Upper lobe of right lung (tissue), 1 donor: ENCODE data around the gene EFCAB7. TPM values are rescaled to one million over a fixed set of nuclear protein-coding genes. Genes with fewer than 3 reads are reported as not detected.

Experiments used
- ATAC-seq: fragments of 200-7000 bp; cut with Tn5 transposase; one replicate; pipeline ENCODE4 v1.9.1; 2020; ENCODE audit warnings: mild to moderate bottlenecking, moderate library complexity
- DNase-seq: peaks from one replicate; pipeline ENCODE4 v3.0.0-alpha.2; 2020
- H3K27ac ChIP-seq: fragments of 200-600 bp; one replicate; pipeline ENCODE4 v1.8.0; 2022
- H3K27me3 ChIP-seq: fragments of 200-600 bp; one replicate; pipeline ENCODE4 v1.8.0; 2022; ENCODE audit warnings: mild to moderate bottlenecking
- H3K36me3 ChIP-seq: fragments of 200-600 bp; one replicate; pipeline ENCODE4 v1.8.0; 2022
- H3K4me1 ChIP-seq: fragments of 200-600 bp; one replicate; pipeline ENCODE4 v1.8.0; 2022
- H3K4me3 ChIP-seq: fragments of 200-600 bp; one replicate; pipeline ENCODE4 v1.8.0; 2022; ENCODE audit warnings: mild to moderate bottlenecking
- H3K9me3 ChIP-seq: fragments of 200-600 bp; one replicate; pipeline ENCODE4 v1.8.0; 2022
- CTCF ChIP-seq: fragments of 200-600 bp; IDR thresholded peaks from one replicate; pipeline ENCODE4 v1.8.0; 2022; ENCODE audit warnings: antibody characterized with exemption
- intact Hi-C: fragments of 100-400 bp; cut with DNase I; formaldehyde crosslinking; loops from one replicate; pipeline ENCODE4 v1.11.0; 2022
- total RNA-seq: library from RNA; stranded (reverse); fragmentation: NEBNext Ultra II Directional; extraction: Animal tissue kit (Norgen Biotek cat#: 25700); gene quantifications from one replicate; pipeline ENCODE4 v1.2.1, GENCODE V29; 2021
- donor health status: DM: no; HTN: yes; CAD: no; lungs with severe emphysema.

The EFCAB7 gene
- total RNA-seq, 1 donor from 2014 or later: 6.0 TPM

- no peaks in the 10 kb centered on the region for H3K27me3 ChIP-seq
- H3K4me1 ChIP-seq: no peaks in the 10 kb centered on the region
- no peaks in the 10 kb centered on the region for H3K36me3 ChIP-seq
- H3K4me3 ChIP-seq: peak within 1 kb of the TSS; percentile 80
- intact Hi-C loops: no loop called here
- peak; percentile 90 for DNase-seq
- ATAC-seq: peak; percentile 86
- H3K27ac ChIP-seq: peak within 1 kb of the TSS; percentile 94
- H3K9me3 ChIP-seq: no peaks in the 10 kb centered on the region
- TF ChIP-seq CTCF: no peak
Observed at GRCh38 chr1:63593303-63593885, 70.1 kb downstream of the EFCAB7 start, which contains the start of gene PGM1. Gene PGM1, plus strand, starts transcription at chr1:63593411. Its CDS starts 78 bp downstream, at chr1:63593489.

- Histone ChIP-seq H3K4me3 (peak overlapping the region; percentile 80), H3K4me1 (no peaks in the 10 kb centered on the region), H3K27ac (peak overlapping the region; percentile 94), H3K9me3 (no peaks in the 10 kb centered on the region), H3K27me3 (no peaks in the 10 kb centered on the region), H3K36me3 (no peaks in the 10 kb centered on the region)
- DNase-seq: peak; percentile 91
- intact Hi-C loops: no loop called here
- peak; percentile 79 for ATAC-seq
- TF ChIP-seq CTCF: no peak
Observed at GRCh38 chr1:63593886-63594605, 70.7 kb downstream of the EFCAB7 start.

DNA sequence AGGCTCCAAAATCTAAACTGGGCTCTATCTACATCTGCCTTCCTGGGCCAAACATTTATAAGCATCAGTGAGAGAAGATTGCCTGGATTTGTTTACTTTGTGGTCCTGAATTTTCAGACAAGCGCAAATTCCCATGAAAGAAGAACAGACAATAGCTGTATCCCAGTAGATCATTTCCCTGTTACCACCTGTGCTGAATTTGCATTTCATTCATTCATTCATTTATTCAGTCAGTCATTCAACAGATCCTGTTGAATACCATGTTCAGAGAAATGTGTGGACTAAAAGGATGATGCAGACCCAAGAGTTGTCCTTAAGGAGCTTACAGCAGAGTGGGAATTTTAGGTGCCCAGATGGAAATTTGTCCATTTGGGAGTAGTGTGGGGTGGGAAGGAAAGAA is 72.1 kb downstream of the EFCAB7 start:
- Histone ChIP-seq H3K9me3 (no peaks in the 10 kb centered on the region), H3K36me3 (no peaks in the 10 kb centered on the region), H3K27me3 (no peaks in the 10 kb centered on the region), H3K4me1 (no peaks in the 10 kb centered on the region), H3K4me3 (no peak overlapping the region), H3K27ac (no peak overlapping the region)
- intact Hi-C loops: no loop called here
- ATAC-seq (no peak), DNase-seq (no peak)
- TF ChIP-seq CTCF: no peak

DNA sequence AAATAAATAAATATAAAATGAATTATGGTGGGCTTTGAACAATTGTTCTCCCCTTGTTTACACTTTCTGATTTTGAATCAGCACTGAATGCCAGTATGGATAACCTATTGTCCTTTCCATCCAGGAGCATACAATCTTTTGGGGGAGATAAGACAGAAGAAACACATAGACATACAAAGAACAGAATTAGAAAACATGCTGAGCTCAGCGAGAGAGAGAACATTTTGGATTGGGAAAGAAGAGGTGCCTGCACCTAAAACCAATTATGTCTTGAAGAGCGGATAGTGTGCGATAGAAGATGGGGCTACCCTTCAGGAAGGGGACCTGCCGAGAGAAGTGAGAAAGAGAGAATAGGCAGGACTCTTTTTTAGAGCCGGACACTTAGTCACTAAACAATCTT is 76.5 kb downstream of the EFCAB7 start:
- DNase-seq (no peak), ATAC-seq (no peak)
- no peaks in the 10 kb centered on the region for H3K4me1 ChIP-seq
- H3K36me3 ChIP-seq: no peaks in the 10 kb centered on the region
- no peak for TF ChIP-seq CTCF
- H3K9me3 ChIP-seq: no peaks in the 10 kb centered on the region
- H3K27ac ChIP-seq: no peak overlapping the region
- no peaks in the 10 kb centered on the region for H3K27me3 ChIP-seq
- H3K4me3 ChIP-seq: no peak overlapping the region
- intact Hi-C loops: no loop called here

DNA sequence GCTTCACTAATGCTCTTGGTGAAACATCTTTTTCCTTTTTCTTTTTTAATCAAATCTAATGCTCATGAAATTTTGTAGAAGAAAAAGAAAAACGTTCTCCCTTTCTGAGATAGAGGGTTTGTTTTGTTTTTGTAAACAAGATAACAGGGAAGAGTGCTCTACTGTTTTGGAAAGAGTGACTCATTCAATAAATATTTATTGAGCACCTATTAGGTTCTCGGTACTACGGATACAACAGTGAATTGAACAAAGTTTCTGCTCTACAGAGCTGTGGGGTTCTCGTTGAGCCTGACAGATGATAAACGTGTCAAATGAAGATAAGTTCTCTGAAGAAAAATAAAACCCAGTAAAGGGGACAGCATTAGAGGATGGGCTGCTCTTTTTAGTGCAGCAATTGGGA is 76.9 kb downstream of the EFCAB7 start:
- TF ChIP-seq CTCF: no peak
- DNase-seq: no peak
- Histone ChIP-seq H3K4me1 (no peaks in the 10 kb centered on the region), H3K27me3 (no peaks in the 10 kb centered on the region), H3K9me3 (no peaks in the 10 kb centered on the region), H3K27ac (no peak overlapping the region), H3K4me3 (no peak overlapping the region), H3K36me3 (no peaks in the 10 kb centered on the region)
- ATAC-seq: no peak
- intact Hi-C loops: no loop called here
